ENCODE measurements around the gene RNLS.

- TF ChIP-seq POLR2A (IDR thresholded peaks at IDR 0.05; ENCODE audit: low read depth, low read length) = no peak
- TF ChIP-seq TAF1 (IDR thresholded peaks at IDR 0.05; ENCODE audit: borderline replicate concordance, low read depth, low read length) = no peak
- TF ChIP-seq POLR2AphosphoS5 (IDR thresholded peaks at IDR 0.05; ENCODE audit: low read depth, low read length) = no peak
Observed at GRCh38 chr10:88428442-88428841, 154.7 kb downstream of the RNLS start.
